Activated T-helper 2 cell treated with anti-CD3 and anti-CD28 coated beads, Interferon-gamma antibody, Interleukin-2, Interleukin-4, amounts not matched to agents 10 μg/mL and 5 μg/mL and 100 μg/mL, durations not matched to agents 14 hours and 24 hours and 36 hours (primary cell): Measurements from ENCODE around the gene RPUSD4. TPM values are rescaled to one million over a fixed set of nuclear protein-coding genes. Genes with fewer than 3 reads are reported as not detected.
"Not testable (repeated sequence)": the region's sequence is repeated elsewhere in the genome, so short reads cannot be mapped to it uniquely, and the experiment has no call there.

ENCODE experiments used
- DNase-seq: peaks from one replicate; pipeline ENCODE4 v3.0.0; 2021; ENCODE audit warnings: low spot score
- H3K27ac Mint-ChIP-seq: one replicate; pipeline ENCODE4 v1.8.0; 2021; ENCODE audit warnings: mixed read lengths
- H3K27me3 Mint-ChIP-seq: one replicate; pipeline ENCODE4 v1.8.0; 2021; ENCODE audit warnings: low read depth, mixed read lengths
- H3K36me3 Mint-ChIP-seq: one replicate; pipeline ENCODE4 v1.8.0; 2021; ENCODE audit warnings: low read depth, mixed read lengths
- H3K4me1 Mint-ChIP-seq: one replicate; pipeline ENCODE4 v1.8.0; 2021; ENCODE audit warnings: low read depth, mixed read lengths
- H3K4me3 Mint-ChIP-seq: one replicate; pipeline ENCODE4 v1.8.0; 2021; ENCODE audit warnings: low read depth, mild to moderate bottlenecking, moderate library complexity, mixed read lengths
- H3K9me3 Mint-ChIP-seq: one replicate; pipeline ENCODE4 v1.8.0; 2021; ENCODE audit warnings: mixed read lengths
- intact Hi-C: fragments of 100-400 bp; cut with micrococcal nuclease; formaldehyde crosslinking; loops from one replicate; pipeline ENCODE4 v1.15.1; 2023
- total RNA-seq: library from RNA; stranded (reverse); gene quantifications from 2 replicates; pipeline ENCODE4 v1.2.3, GENCODE V29; 2022

RPUSD4 gene, protein sequence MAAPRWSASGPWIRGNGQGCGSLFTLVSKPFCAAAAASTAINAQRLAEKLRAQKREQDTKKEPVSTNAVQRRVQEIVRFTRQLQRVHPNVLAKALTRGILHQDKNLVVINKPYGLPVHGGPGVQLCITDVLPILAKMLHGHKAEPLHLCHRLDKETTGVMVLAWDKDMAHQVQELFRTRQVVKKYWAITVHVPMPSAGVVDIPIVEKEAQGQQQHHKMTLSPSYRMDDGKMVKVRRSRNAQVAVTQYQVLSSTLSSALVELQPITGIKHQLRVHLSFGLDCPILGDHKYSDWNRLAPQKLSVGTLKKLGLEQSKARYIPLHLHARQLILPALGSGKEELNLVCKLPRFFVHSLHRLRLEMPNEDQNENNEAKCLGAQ
- 43.9 and 44.6 TPM in 2 replicates for total RNA-seq

DNA sequence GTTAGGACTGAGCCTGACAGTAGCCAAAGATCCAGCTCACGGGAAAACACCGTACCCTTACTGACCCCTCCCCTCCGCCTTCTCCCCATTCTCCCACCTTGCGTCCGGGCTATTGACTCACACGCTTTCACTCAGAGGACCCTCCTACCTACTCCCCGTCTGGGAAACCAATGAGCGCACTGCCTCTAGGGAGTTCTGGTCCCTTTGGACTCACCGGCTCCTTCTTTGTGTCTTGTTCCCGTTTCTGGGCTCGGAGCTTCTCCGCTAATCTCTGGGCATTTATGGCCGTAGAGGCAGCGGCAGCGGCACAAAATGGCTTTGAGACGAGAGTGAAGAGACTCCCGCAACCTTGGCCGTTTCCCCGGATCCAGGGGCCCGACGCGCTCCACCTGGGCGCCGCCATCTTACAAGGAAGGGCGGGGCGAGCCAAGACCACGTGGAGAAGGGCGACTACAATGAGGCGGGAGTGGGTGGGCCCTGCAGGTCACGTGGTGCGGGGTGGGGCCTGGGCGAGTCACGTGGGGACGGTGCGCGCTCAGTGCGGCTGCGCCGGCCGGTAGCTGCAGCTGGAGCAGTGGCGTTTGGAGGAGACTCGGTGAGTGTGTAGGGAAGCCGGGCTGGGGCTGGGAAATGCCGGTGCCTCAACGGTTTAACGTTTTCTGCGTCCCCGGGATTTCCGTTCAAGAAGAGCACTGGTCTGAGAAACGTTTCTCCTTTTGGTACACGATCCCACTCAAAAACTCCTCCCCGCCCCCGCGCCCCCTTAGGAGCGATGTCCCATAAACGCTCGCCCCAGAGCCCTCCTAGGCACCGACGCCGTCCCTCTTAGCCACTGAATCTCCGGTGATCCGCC is at the start of gene RPUSD4, which contains the start of gene FAM118B:
TSS of gene RPUSD4 (minus strand) at position 415 of the 853 bp plus-strand sequence. CDS start at position 403, 12 bp downstream.
TSS of gene FAM118B (plus strand) at position 547 of the 853 bp plus-strand sequence. CDS start 23,220 bp downstream, outside the sequence.
- H3K4me3 Mint-ChIP-seq: peak within 1 kb of the TSS; percentile 99
- H3K4me1 Mint-ChIP-seq: peaks cover 27% of the 10 kb centered on the region
- intact Hi-C loops: loop anchor here (1.0 to 5.0 kb wide), 6 partner anchors 58 to 619 kb away; partner anchors contain the start of genes FOXRED1, PUS3, STT3A and TIRAP
- no peaks in the 10 kb centered on the region for H3K9me3 Mint-ChIP-seq
- no peaks in the 10 kb centered on the region for H3K27me3 Mint-ChIP-seq
- DNase-seq: peak; percentile 98
- H3K27ac Mint-ChIP-seq: peak within 1 kb of the TSS; percentile 92
- peaks cover 35% of the 10 kb centered on the region for H3K36me3 Mint-ChIP-seq

DNA sequence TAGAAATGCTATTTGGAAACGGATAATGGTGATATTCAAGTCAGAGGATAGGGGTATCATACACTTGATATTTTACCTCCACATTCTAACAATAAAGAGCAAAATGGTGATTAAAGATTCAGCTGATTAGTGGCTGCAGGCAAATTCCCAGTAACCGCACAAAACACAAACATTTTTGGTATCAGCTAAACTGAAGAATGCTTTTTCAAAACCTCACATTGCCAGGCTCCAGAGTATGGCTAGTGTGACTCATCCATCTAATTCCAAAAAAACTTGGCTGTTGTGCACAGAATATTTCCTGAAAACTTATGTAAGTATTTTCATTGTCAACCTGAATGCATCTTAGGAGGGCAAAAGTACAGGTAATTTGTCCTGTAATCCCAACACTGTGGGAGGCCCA is 46.3 kb upstream of the RPUSD4 start:
- H3K27ac Mint-ChIP-seq: no peak overlapping the region
- no peaks in the 10 kb centered on the region for H3K9me3 Mint-ChIP-seq
- H3K4me3 Mint-ChIP-seq: no peak overlapping the region
- no peak for DNase-seq
- H3K4me1 Mint-ChIP-seq: no peaks in the 10 kb centered on the region
- intact Hi-C loops: no loop called here
- no peaks in the 10 kb centered on the region for H3K27me3 Mint-ChIP-seq
- H3K36me3 Mint-ChIP-seq: peaks cover 39% of the 10 kb centered on the region

DNA sequence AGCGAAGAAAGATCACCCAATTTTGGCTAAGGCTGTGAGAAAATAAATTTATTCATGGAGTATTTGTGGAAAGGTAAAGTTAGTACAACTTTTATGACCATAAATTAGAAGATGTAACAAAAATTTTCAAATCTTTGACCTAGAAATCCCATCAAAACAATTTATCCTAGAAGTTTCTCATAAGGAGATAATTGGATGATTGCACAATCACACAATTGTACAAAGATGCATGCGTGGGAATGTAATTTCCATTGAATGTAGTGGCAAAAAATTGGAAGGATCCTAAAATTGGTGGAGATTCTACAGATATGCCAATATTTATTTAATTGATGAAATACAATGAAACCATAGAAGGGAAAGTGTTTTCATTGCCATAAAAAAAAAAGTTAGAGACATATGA is 45.7 kb upstream of the RPUSD4 start:
- intact Hi-C loops: no loop called here
- Mint-ChIP-seq H3K4me3 (no peak overlapping the region), H3K27me3 (no peaks in the 10 kb centered on the region), H3K9me3 (no peaks in the 10 kb centered on the region), H3K4me1 (no peaks in the 10 kb centered on the region), H3K27ac (no peak overlapping the region), H3K36me3 (peaks cover 33% of the 10 kb centered on the region)
- no peak for DNase-seq

DNA sequence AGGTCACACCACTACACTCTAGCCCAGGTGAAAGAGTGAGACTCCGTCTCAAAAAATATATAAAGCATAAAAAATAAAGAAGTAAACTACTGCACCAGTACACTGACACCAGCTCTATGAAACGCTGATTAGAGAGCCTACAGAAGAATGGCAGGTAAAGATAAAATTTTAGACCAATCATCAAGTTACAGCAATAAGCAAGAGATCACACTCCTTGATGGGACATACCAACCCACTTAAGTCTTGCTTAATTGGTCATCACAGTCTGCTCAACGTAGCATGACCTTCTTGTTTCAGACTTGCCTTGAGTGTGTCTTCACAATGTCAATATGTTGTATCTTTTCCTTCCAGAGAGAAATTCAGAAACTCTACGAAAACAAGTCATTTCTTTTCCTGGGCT is 44.8 kb upstream of the RPUSD4 start:
- Mint-ChIP-seq H3K9me3 (no peaks in the 10 kb centered on the region), H3K27me3 (no peaks in the 10 kb centered on the region), H3K4me1 (no peaks in the 10 kb centered on the region), H3K27ac (no peak overlapping the region), H3K36me3 (peaks cover 27% of the 10 kb centered on the region), H3K4me3 (no peak overlapping the region)
- DNase-seq: no peak
- intact Hi-C loops: no loop called here

DNA sequence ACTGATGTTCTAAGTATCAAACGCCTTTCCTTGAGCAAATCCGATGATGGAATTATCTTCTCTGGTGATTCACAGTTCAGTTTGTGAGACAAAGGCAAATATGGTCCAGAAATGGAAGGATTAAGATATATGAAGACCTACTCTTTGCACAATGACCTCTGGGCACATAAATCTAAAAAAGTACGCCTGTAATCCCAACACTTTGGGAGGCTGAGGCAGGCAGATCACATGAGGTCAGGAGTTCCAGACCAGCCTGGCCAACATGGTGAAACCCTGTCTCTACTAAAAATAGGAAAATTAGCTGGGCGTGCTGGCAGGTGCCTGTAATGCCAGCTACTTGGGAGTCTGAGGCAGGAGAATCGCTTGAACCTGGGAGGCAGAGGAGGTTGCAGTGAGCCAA is 44.1 kb upstream of the RPUSD4 start:
- H3K27ac Mint-ChIP-seq, H3K4me3 Mint-ChIP-seq, H3K27me3 Mint-ChIP-seq, intact Hi-C loops, DNase-seq, H3K9me3 Mint-ChIP-seq, H3K4me1 Mint-ChIP-seq: not testable (repeated sequence)
- peaks cover 19% of the 10 kb centered on the region for H3K36me3 Mint-ChIP-seq

DNA sequence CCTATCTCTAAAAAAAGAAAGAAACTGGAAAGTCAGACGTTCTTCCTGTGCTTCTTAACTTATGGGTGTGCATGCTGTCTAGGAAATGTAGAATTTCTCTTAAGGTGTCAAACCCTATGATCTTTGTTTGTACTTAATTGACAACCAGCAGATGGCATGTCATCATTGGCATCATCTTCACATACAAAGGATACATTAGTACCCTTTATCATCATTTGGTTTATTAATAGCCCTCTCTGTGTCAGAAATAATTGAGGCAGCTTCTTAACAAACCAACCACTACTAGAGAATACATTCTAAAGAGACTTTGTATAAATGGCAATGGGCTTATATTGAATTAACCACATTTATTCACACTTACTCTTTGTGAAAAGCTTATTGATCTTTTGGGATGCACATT is 43.4 kb upstream of the RPUSD4 start:
- Mint-ChIP-seq H3K4me1 (no peaks in the 10 kb centered on the region), H3K4me3 (no peak overlapping the region), H3K36me3 (peaks cover 16% of the 10 kb centered on the region), H3K27me3 (no peaks in the 10 kb centered on the region), H3K9me3 (no peaks in the 10 kb centered on the region), H3K27ac (no peak overlapping the region)
- intact Hi-C loops: no loop called here
- no peak for DNase-seq

DNA sequence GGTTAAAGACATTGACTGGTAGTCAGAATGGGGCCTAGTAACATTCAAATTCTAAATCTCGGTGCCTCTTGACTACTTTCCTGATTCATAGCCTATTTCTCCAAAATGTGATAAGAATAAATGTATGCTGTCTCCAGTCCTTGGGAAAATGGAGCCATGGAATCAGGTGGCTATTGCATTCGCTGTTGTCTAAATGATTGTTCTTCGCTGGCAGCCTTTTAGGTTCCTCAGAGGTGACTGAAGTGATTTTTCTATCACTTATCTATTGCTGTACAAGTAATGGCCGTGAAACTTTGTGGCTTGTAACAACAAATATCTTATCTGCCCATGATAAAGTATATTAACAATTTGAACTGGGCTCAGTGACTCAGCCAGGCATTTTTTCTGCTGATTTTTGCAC is 41.8 kb upstream of the RPUSD4 start:
- intact Hi-C loops: no loop called here
- no peak overlapping the region for H3K4me3 Mint-ChIP-seq
- H3K27me3 Mint-ChIP-seq: no peaks in the 10 kb centered on the region
- peaks cover 19% of the 10 kb centered on the region for H3K36me3 Mint-ChIP-seq
- no peak for DNase-seq
- no peaks in the 10 kb centered on the region for H3K4me1 Mint-ChIP-seq
- no peaks in the 10 kb centered on the region for H3K9me3 Mint-ChIP-seq
- no peak overlapping the region for H3K27ac Mint-ChIP-seq

DNA sequence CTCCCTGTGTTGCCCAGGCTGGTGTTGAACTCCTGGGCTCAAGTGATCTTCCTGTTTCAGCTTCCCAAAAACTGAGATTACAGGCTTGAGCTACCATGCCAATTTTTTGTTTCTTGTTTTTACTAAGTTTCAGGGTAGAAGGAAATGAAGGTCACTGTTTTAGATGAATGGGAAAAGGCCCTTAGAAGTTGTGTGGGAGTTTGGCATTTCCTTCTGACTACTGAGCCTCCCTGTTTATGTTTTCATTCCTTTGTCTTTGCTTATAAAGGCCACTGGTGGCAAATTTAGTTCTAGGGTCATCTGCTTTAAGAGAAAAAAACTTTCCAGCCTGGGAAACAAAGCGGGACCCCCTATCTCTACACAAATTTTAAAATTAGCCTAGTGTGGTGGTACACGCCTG is 35.2 kb upstream of the RPUSD4 start:
- Mint-ChIP-seq H3K9me3 (no peaks in the 10 kb centered on the region), H3K4me3 (no peak overlapping the region), H3K27ac (no peak overlapping the region), H3K4me1 (no peaks in the 10 kb centered on the region), H3K27me3 (no peaks in the 10 kb centered on the region), H3K36me3 (peaks cover 8% of the 10 kb centered on the region)
- intact Hi-C loops: no loop called here
- DNase-seq: no peak

DNA sequence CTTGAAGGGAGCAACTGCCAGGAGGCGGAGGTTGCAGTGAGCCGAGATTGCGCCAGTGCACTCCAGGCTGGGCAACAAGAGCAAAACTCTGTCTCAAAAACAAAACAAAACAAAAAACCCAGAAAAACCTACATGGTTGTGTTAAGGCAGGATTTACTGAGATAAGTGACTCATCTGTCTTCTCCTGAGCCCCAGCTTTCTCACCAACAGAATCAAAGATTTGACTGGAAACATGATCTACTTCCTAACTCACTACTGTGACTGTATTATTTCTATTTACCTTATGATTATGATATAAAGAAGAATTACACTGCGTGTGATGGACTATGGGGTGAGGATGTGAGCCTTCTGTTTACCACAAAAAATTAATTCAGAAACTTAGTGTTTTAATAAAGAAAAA is 21.9 kb upstream of the RPUSD4 start:
- no peak for DNase-seq
- peaks cover 13% of the 10 kb centered on the region for H3K36me3 Mint-ChIP-seq
- H3K9me3 Mint-ChIP-seq: no peaks in the 10 kb centered on the region
- no peak overlapping the region for H3K4me3 Mint-ChIP-seq
- H3K27ac Mint-ChIP-seq: no peak overlapping the region
- no peaks in the 10 kb centered on the region for H3K27me3 Mint-ChIP-seq
- H3K4me1 Mint-ChIP-seq: no peaks in the 10 kb centered on the region
- intact Hi-C loops: no loop called here

DNA sequence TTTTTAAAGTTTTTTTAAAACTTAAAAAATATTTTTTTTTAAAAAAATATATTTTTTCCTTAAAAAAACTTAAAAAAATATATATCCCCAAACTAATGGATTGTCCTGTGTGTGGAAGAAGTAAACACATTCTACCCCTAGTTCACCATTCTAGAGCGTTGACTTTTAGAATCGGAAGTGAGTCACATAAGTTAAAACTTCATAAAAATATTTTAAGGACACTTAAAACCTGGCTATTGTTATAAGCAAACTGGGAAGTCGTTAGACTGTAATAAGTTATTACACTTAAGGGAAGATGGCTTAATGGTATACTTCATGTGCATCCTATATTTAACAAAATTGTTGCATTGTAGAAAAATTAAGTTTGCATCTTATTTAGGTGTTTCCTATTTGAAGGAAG is 21.2 kb upstream of the RPUSD4 start:
- intact Hi-C loops: no loop called here
- Mint-ChIP-seq H3K27me3 (no peaks in the 10 kb centered on the region), H3K4me3 (no peak overlapping the region), H3K9me3 (no peaks in the 10 kb centered on the region), H3K27ac (no peak overlapping the region), H3K4me1 (no peaks in the 10 kb centered on the region), H3K36me3 (peaks cover 13% of the 10 kb centered on the region)
- DNase-seq: no peak

DNA sequence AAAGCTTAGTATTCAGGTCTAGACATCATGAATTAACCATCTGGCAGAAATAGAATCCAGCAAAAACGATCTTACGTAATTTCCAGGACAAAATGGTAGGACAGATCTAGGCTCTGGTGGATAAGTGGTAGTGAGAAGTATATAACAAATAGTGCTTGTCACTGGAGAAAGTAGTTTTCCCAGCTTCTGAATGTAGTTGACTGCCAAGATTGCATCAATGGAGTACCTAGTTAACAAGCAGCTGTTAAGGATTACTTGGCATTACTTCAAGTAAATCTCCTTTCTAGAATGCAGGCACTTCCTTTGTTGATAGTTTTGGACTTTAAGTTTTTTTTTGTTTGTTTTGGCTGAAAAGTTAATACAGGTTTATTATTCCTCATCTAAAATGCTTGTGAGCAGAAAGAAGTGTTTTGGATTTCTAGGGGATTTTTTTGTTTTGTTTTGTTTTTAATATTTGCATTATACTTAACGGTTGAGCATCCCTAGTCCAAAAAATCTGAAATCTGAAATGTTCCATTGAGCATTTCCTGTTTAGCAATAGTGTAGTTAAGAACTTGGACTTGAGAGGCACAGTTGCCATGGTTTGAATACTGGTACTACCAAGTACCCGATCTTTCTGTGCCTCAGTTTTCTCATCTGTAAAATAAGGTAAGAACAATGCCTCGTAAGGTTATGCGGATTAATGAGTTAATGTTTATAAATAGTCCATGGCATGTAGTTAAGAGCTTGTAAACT is 20.4 kb upstream of the RPUSD4 start:
- DNase-seq: no peak
- H3K36me3 Mint-ChIP-seq: peaks cover 13% of the 10 kb centered on the region
- H3K9me3 Mint-ChIP-seq: no peaks in the 10 kb centered on the region
- H3K4me3 Mint-ChIP-seq: no peak overlapping the region
- no peaks in the 10 kb centered on the region for H3K27me3 Mint-ChIP-seq
- no peak overlapping the region for H3K27ac Mint-ChIP-seq
- H3K4me1 Mint-ChIP-seq: no peaks in the 10 kb centered on the region
- intact Hi-C loops: no loop called here

DNA sequence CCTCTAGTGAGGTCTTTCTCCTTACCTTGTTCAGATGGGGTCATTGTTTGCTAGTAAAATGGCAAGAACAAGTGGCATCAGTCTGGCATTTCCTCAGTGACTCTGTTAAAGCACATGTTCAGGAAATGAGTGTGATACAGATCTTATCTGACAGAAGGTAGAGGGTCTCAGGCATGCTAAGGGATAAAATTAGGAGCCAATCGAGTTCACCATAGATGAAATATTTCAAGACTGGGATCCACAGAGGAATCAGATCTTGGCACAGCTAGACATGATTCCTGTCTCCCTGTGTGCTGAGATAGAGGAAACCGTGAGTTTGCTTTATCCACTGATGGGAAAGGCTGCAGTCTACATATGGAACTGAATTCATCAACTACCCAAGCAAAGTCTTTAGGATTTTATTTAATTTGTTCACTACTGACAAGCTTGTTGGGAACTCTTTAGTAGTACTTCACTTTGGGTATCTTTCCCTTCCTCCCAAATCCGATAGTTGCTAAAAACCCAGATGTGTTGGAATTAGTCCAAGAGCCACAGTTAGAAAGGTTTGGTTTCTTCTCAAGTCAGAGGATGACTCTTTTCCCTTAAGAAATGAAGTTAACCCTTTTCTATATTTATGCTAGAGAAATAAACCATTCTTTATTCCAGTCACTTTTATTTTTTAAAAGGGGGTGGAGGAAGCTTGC is 18.5 kb upstream of the RPUSD4 start:
- Mint-ChIP-seq H3K36me3 (peaks cover 5% of the 10 kb centered on the region), H3K27me3 (no peaks in the 10 kb centered on the region), H3K27ac (no peak overlapping the region), H3K4me3 (no peak overlapping the region), H3K4me1 (no peaks in the 10 kb centered on the region), H3K9me3 (no peaks in the 10 kb centered on the region)
- intact Hi-C loops: no loop called here
- no peak for DNase-seq
